COLO668 (cell line): ENCODE results near the gene RNF39.

Source experiments
- DNase-seq: peaks from one replicate; lab custom pipeline; 2025; ENCODE audit not compliant: unreplicated experiment; lab: John Stamatoyannopoulos, UW

RNF39 gene

DNA sequence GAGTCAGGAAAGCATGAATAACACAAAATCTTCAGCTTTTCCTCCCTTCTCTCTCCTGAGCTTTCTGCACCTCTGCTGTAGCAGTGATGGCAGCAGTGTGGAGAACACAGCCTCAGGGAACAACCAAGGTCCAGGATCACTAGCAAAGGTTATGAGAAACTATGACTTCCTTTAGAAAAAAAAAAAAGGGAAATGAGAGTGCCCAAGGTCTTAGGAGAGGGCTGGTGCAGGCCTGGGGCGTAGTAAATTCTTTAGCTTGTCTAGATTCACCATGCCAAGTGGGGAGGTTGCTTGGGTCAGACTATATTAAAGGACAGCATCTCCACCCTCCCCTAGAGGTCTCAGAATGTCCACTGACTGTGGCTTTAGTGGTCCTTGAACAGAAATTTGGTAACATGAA is 54.9 kb downstream of the RNF39 start:
- DNase-seq = no peak
